HL-60 (cell line): ENCODE results near the gene RETREG3.

Source experiments
- DNase-seq, 2 experiments: peaks; one replicate each; pipeline ENCODE4 v3.0.0-alpha.2; 2010 to 2020; ENCODE audit warnings: low read depth in 1 of 2, low spot score in 1 of 2
- H3K27ac ChIP-seq: fragments of 250-450 bp; sonication (Bioruptor Pico); replicated peaks from 2 replicates; pipeline ENCODE4 v1.5.1; 2020; ENCODE audit warnings: mild to moderate bottlenecking, moderate library complexity
- H3K27me3 ChIP-seq: fragments of 250-450 bp; sonication (Bioruptor Pico); 2 replicates; pipeline ENCODE4 v1.5.1; 2021; ENCODE audit warnings: mild to moderate bottlenecking, moderate library complexity; ENCODE audit not compliant: insufficient read depth, poor library complexity, severe bottlenecking
- H3K4me3 ChIP-seq: replicated peaks from 2 replicates; pipeline ENCODE4 v1.5.1; 2011; ENCODE audit warnings: mild to moderate bottlenecking, control low read depth, low read length; ENCODE audit not compliant: insufficient read depth
- CTCF ChIP-seq: IDR thresholded peaks from one replicate; pipeline ENCODE4 v1.5.1; 2011; ENCODE audit warnings: low read length, control low read depth, inconsistent platforms; ENCODE audit not compliant: insufficient read depth
- GABPA ChIP-seq: IDR thresholded peaks from 2 replicates; pipeline ENCODE4 v1.6.1; 2012; ENCODE audit warnings: low read depth
- POLR2AphosphoS5 ChIP-seq: IDR thresholded peaks from 2 replicates; pipeline ENCODE4 v1.6.1; 2012; ENCODE audit warnings: low read depth
- SPI1 ChIP-seq: IDR thresholded peaks from 2 replicates; pipeline ENCODE4 v1.6.1; 2012; ENCODE audit warnings: low read depth, mild to moderate bottlenecking, borderline replicate concordance
- TF ChIP-seq, protein P1 (sequence below): IDR thresholded peaks from 2 replicates; pipeline ENCODE4 v1.6.1; 2012; ENCODE audit warnings: low read depth; ENCODE audit not compliant: insufficient replicate concordance

RETREG3 gene

DNA sequence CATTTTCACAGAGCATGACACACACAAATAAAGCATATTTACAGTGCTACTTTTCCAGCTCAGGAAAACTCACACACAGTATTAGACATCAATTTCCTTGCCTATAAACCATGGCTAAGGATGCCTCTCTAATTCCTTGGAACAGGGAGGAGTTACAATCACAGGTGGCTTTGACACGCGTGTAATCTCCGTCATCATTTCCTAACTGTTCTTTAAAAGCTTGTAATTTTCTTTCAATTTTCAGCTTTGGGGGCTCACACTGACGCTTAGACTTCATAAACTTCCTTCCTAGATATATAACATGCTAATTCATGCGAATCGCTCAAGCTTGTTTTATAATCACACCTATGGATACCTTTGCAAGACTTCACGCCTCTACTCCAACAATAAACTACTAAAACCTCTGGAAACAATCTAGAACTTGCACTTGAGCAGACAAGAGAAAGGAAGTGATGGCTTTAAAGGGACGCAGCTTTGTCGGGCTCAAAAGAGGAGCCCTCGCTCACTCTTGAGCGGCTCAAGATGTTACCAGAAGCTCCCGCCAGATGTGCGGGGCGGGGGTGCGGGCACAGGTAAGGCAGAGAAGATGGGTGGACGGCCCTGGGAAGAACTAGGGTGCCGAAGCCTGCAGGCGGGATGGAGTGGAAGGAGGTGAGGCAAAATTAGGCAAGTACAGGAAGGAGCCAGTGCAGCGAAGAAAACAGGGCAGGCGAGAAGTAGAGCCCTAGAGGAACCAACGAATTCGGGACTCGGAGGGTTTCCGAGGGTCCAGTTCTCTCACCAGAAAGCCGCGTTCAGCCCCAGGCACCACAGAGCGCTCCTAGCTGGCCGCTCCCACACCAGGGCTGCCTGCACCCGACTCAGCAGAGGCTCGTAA lies 631 bp downstream of the RETREG3 start:
- H3K4me3 ChIP-seq: peak overlapping the region; percentile 82
- DNase-seq: peak in 1 of 2 experiments; percentile 38
- TF ChIP-seq POLR2AphosphoS5: no peak
- TF ChIP-seq, protein P1, sequence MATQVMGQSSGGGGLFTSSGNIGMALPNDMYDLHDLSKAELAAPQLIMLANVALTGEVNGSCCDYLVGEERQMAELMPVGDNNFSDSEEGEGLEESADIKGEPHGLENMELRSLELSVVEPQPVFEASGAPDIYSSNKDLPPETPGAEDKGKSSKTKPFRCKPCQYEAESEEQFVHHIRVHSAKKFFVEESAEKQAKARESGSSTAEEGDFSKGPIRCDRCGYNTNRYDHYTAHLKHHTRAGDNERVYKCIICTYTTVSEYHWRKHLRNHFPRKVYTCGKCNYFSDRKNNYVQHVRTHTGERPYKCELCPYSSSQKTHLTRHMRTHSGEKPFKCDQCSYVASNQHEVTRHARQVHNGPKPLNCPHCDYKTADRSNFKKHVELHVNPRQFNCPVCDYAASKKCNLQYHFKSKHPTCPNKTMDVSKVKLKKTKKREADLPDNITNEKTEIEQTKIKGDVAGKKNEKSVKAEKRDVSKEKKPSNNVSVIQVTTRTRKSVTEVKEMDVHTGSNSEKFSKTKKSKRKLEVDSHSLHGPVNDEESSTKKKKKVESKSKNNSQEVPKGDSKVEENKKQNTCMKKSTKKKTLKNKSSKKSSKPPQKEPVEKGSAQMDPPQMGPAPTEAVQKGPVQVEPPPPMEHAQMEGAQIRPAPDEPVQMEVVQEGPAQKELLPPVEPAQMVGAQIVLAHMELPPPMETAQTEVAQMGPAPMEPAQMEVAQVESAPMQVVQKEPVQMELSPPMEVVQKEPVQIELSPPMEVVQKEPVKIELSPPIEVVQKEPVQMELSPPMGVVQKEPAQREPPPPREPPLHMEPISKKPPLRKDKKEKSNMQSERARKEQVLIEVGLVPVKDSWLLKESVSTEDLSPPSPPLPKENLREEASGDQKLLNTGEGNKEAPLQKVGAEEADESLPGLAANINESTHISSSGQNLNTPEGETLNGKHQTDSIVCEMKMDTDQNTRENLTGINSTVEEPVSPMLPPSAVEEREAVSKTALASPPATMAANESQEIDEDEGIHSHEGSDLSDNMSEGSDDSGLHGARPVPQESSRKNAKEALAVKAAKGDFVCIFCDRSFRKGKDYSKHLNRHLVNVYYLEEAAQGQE: no peak
- peak; percentile 60; the same call in 1 of the 2 replicates for TF ChIP-seq SPI1
- peak overlapping the region; percentile 77 for H3K27ac ChIP-seq
- no peaks in the 10 kb centered on the region for H3K27me3 ChIP-seq

- DNase-seq: no peak
- Histone ChIP-seq H3K4me3 (peak overlapping the region; percentile 82), H3K27ac (peak overlapping the region; percentile 77), H3K27me3 (no peaks in the 10 kb centered on the region)
- TF ChIP-seq GABPA: no peak
- TF ChIP-seq, protein P1: no peak
- TF ChIP-seq CTCF: no peak
- no peak for TF ChIP-seq SPI1
- no peak for TF ChIP-seq POLR2AphosphoS5
These were observed 1.4 kb downstream of the RETREG3 start for GRCh38 chr17:42607769-42608168.

- no peak overlapping the region for H3K4me3 ChIP-seq
- no peaks in the 10 kb centered on the region for H3K27me3 ChIP-seq
- no peak overlapping the region for H3K27ac ChIP-seq
- TF ChIP-seq GABPA (no peak), SPI1 (no peak), CTCF (no peak), POLR2AphosphoS5 (no peak)
- TF ChIP-seq, protein P1: no peak
- no peak for DNase-seq
These were observed 5.9 kb downstream of the RETREG3 start for GRCh38 chr17:42603318-42603717.
